HCT116 (cell line): ENCODE data around the gene BICD2. TPM values are rescaled to one million over a fixed set of nuclear protein-coding genes. Genes with fewer than 3 reads are reported as not detected.
A peak's percentile ranks its signal among the peaks of the same experiment; 100 is the strongest.

Experiments
- ATAC-seq: fragments of 200-7000 bp; cut with Tn5 transposase; 2 replicates; pipeline ENCODE4 v1.9.1; 2020; ENCODE audit warnings: mild to moderate bottlenecking, moderate library complexity
- BruUV-seq: library from RNA; stranded (reverse); fragments of 400-500 nt; replicated peaks from 2 replicates; lab custom pipeline; 2021; lab: Mats Ljungman, UMichigan
- CTCF ChIA-PET: fragments of 300-600 bp; sonication (Branson Sonifier 250); formaldehyde crosslinking; loops from one replicate; lab custom pipeline; 2021; ENCODE audit warnings: antibody characterized with exemption; lab: Charles Lee
- POLR2A ChIA-PET: fragments of 300-600, 350-600 bp; sonication (Branson Sonifier 250); formaldehyde crosslinking; loops from one replicate; lab custom pipeline; 2021; ENCODE audit warnings: antibody characterized with exemption; lab: Charles Lee
- RAD21 ChIA-PET, 2 experiments: fragments of 300-600 bp; sonication (Branson Sonifier 250); formaldehyde crosslinking; loops; one replicate each; lab custom pipeline; 2023; ENCODE audit warnings: low total read pairs in 2 of 2; ENCODE audit not compliant: uncharacterized antibody in 2 of 2, unreplicated experiment in 2 of 2, low non-redundant PET in 1 of 2; lab: Charles Lee
- DNase-seq: peaks from one replicate; pipeline ENCODE4 v3.0.0-alpha.2; 2010; ENCODE audit warnings: low read depth, low spot score
- H2AFZ ChIP-seq: fragments of 200-600 bp; shearing (Covaris generic), sonication (generic); 2 replicates; pipeline ENCODE4 v1.6.1; 2017; ENCODE audit warnings: low read depth, mixed run types, mixed read lengths, antibody characterized with exemption, low read length; ENCODE audit not compliant: poor library complexity, severe bottlenecking
- H3K27ac ChIP-seq: 2 replicates; pipeline ENCODE4 v1.5.1; 2012; ENCODE audit warnings: low read depth, low read length
- H3K27me3 ChIP-seq: fragments of 200-600 bp; sonication (generic); 2 replicates; pipeline ENCODE4 v1.6.1; 2016; ENCODE audit warnings: mixed run types, low read length, mixed read lengths; ENCODE audit not compliant: insufficient read depth
- H3K36me3 ChIP-seq, 2 experiments: fragments of 200-500 bp in 1 of 2; fragments of 200-600 bp in 1 of 2; sonication (Bioruptor generic) in 1 of 2; sonication (generic) in 1 of 2; 2 replicates each; pipeline versions ENCODE4 v1.5.1 to v1.6.1; 2014 to 2016; ENCODE audit warnings: low read length in 2 of 2, inconsistent platforms in 1 of 2, mixed read lengths in 1 of 2, mixed run types in 1 of 2; ENCODE audit not compliant: insufficient read depth in 2 of 2, control insufficient read depth in 1 of 2
- H3K4me1 ChIP-seq, 2 experiments: fragments of 200-600 bp in 1 of 2; sonication (generic) in 1 of 2; 2 replicates each; pipeline versions ENCODE4 v1.5.1 to v1.6.1; 2012 to 2017; ENCODE audit warnings: low read length in 2 of 2, inconsistent platforms in 1 of 2, mild to moderate bottlenecking in 1 of 2, mixed read lengths in 1 of 2, mixed run types in 1 of 2, moderate library complexity in 1 of 2; ENCODE audit not compliant: insufficient read depth in 2 of 2, control insufficient read depth in 1 of 2
- H3K4me2 ChIP-seq: fragments of 200-600 bp; sonication (generic); 2 replicates; pipeline ENCODE4 v1.6.1; 2017; ENCODE audit warnings: mixed run types, low read length, mixed read lengths
- H3K4me3 ChIP-seq, 2 experiments: fragments of 200-600 bp in 1 of 2; sonication (generic) in 1 of 2; replicated peaks in 1 of 2; 2 replicates each; pipeline ENCODE4 v1.5.1; 2011 to 2016; ENCODE audit warnings: low read length in 2 of 2, control low read depth in 1 of 2, low read depth in 1 of 2, mild to moderate bottlenecking in 1 of 2, mixed read lengths in 1 of 2, mixed run types in 1 of 2
- H3K79me2 ChIP-seq: fragments of 200-600 bp; sonication (generic); 2 replicates; pipeline ENCODE4 v1.6.1; 2017; ENCODE audit warnings: mild to moderate bottlenecking, mixed run types, low read length, moderate library complexity, mixed read lengths; ENCODE audit not compliant: insufficient read depth
- H3K9ac ChIP-seq: fragments of 200-600 bp; sonication (generic); 2 replicates; pipeline ENCODE4 v1.6.1; 2016; ENCODE audit warnings: low read length, mixed read lengths
- H3K9me2 ChIP-seq: fragments of 200-600 bp; sonication (generic), shearing (Covaris generic); 2 replicates; pipeline ENCODE4 v1.6.1; 2017; ENCODE audit warnings: mixed run types, mild to moderate bottlenecking, moderate library complexity; ENCODE audit not compliant: insufficient read depth
- H3K9me3 ChIP-seq, 2 experiments: fragments of 200-500 bp in 1 of 2; fragments of 200-600 bp in 1 of 2; sonication (Bioruptor generic) in 1 of 2; sonication (generic) in 1 of 2; 2 replicates each; pipeline ENCODE4 v1.6.1; 2014 to 2017; ENCODE audit warnings: low read length in 2 of 2, mixed read lengths in 2 of 2, inconsistent platforms in 1 of 2, low read depth in 1 of 2, mild to moderate bottlenecking in 1 of 2, mixed run types in 1 of 2, moderate library complexity in 1 of 2; ENCODE audit not compliant: control insufficient read depth in 1 of 2, insufficient read depth in 1 of 2
- H4K20me1 ChIP-seq: fragments of 200-600 bp; sonication (generic), shearing (Covaris generic); 2 replicates; pipeline ENCODE4 v1.6.1; 2017; ENCODE audit warnings: mixed run types, mild to moderate bottlenecking, moderate library complexity; ENCODE audit not compliant: insufficient read depth
- ATF3 ChIP-seq: IDR thresholded peaks from 2 replicates; pipeline ENCODE4 v1.6.1; 2012
- CBX3 ChIP-seq: IDR thresholded peaks from 2 replicates; pipeline ENCODE4 v1.6.1; 2012; ENCODE audit warnings: low read depth
- CEBPB ChIP-seq: IDR thresholded peaks from 2 replicates; pipeline ENCODE4 v1.6.1; 2012; ENCODE audit warnings: low read depth
- CTCF ChIP-seq, 3 experiments: fragments of 200-600 bp in 1 of 3; sonication (generic) in 1 of 3; IDR thresholded peaks in 2 of 3; conservative IDR thresholded peaks in 1 of 3; 2 replicates each; pipeline ENCODE4 v1.5.1; 2012 to 2017; ENCODE audit warnings: low read depth in 2 of 3, low read length in 2 of 3, antibody characterized with exemption in 1 of 3, borderline replicate concordance in 1 of 3, control low read depth in 1 of 3, mild to moderate bottlenecking in 1 of 3, mixed read lengths in 1 of 3, mixed run types in 1 of 3, moderate library complexity in 1 of 3; ENCODE audit not compliant: insufficient read depth in 1 of 3
- EGR1 ChIP-seq: IDR thresholded peaks from 2 replicates; pipeline ENCODE4 v1.6.1; 2012; ENCODE audit warnings: low read depth
- ELF1 ChIP-seq: IDR thresholded peaks from 2 replicates; pipeline ENCODE4 v1.6.1; 2012; ENCODE audit warnings: low read depth, borderline replicate concordance
- EZH2 ChIP-seq: fragments of 200-600 bp; sonication (generic); IDR thresholded peaks from 2 replicates; pipeline ENCODE4 v1.6.1; 2017; ENCODE audit warnings: antibody characterized with exemption, mixed run types
- EZH2phosphoT487 ChIP-seq: fragments of 200-600 bp; IDR thresholded peaks from 2 replicates; pipeline ENCODE4 v1.6.1; 2018; ENCODE audit warnings: antibody characterized with exemption, borderline replicate concordance
- FOSL1 ChIP-seq: IDR thresholded peaks from 2 replicates; pipeline ENCODE4 v1.6.1; 2012; ENCODE audit warnings: low read depth
- MAX ChIP-seq: IDR thresholded peaks from 2 replicates; pipeline ENCODE4 v1.6.1; 2012
- POLR2A ChIP-seq: IDR thresholded peaks from 2 replicates; pipeline ENCODE4 v1.7.0; 2011; ENCODE audit warnings: borderline replicate concordance; ENCODE audit not compliant: insufficient read depth, insufficient read length; ENCODE audit errors: extremely low read depth
- RAD21 ChIP-seq: IDR thresholded peaks from 2 replicates; pipeline ENCODE4 v1.6.1; 2012; ENCODE audit warnings: low read depth, mild to moderate bottlenecking
- SIN3A ChIP-seq: IDR thresholded peaks from 2 replicates; pipeline ENCODE4 v1.6.1; 2012; ENCODE audit warnings: low read depth
- SRF ChIP-seq: IDR thresholded peaks from 2 replicates; pipeline ENCODE4 v1.6.1; 2012; ENCODE audit warnings: low read depth
- TCF7L2 ChIP-seq: IDR thresholded peaks from 2 replicates; pipeline ENCODE4 v1.7.0; 2011; ENCODE audit warnings: borderline replicate concordance, inconsistent platforms; ENCODE audit not compliant: insufficient read depth, insufficient read length; ENCODE audit errors: extremely low read depth
- YY1 ChIP-seq: IDR thresholded peaks from 2 replicates; pipeline ENCODE4 v1.6.1; 2011; ENCODE audit warnings: low read length, low read depth, moderate library complexity, mild to moderate bottlenecking; ENCODE audit not compliant: insufficient replicate concordance; ENCODE audit errors: extremely low read depth
- ZFX ChIP-seq: fragments of 450-650 bp; IDR thresholded peaks from 2 replicates; pipeline ENCODE4 v1.6.1; 2017
- intact Hi-C: fragments of 100-400 bp; cut with micrococcal nuclease; formaldehyde crosslinking; loops from 2 replicates; pipeline ENCODE4 v1.10.0; 2022
- total RNA-seq: library from RNA; stranded (reverse); gene quantifications from one replicate; pipeline ENCODE4 v1.2.1, GENCODE V29; 2021; ENCODE audit not compliant: unreplicated experiment

The BICD2 gene
- total RNA-seq, 1 experiment from 2014 or later: 23.4 TPM

GRCh38 chr9:92756792-92757191, 7.8 kb downstream of the BICD2 start:
- Histone ChIP-seq H3K27ac (no peak overlapping the region), H3K4me1 (no peaks in the 10 kb centered on the region), H3K9me3 (peaks cover 0 to 6% of the 10 kb centered on the region in 2 experiments; a peak in 1 of 4 replicates), H2AFZ (no peak overlapping the region), H3K4me2 (no peak overlapping the region), H3K79me2 (peaks cover 82% of the 10 kb centered on the region), H4K20me1 (peaks cover 7% of the 10 kb centered on the region; the same call in 1 of the 2 replicates), H3K36me3 (peaks cover 0 to 4% of the 10 kb centered on the region in 2 experiments; a peak in 1 of 4 replicates), H3K27me3 (no peaks in the 10 kb centered on the region), H3K9ac (no peak overlapping the region), H3K4me3 (no peak overlapping the region), H3K9me2 (no peaks in the 10 kb centered on the region)
- no TSS peak for BruUV-seq
- intact Hi-C loops: no loop called here
- ChIA-PET CTCF (no interaction called here), RAD21 (no interaction called here), POLR2A (no interaction called here)
- no peak for DNase-seq
- TF ChIP-seq MAX: no peak
- no peak for TF ChIP-seq ZFX
- no peak for TF ChIP-seq POLR2A
- no peak for TF ChIP-seq SRF
- TF ChIP-seq CBX3: no peak
- no peak for TF ChIP-seq CEBPB
- TF ChIP-seq ATF3: no peak
- no peak for TF ChIP-seq YY1
- TF ChIP-seq CTCF (IDR thresholded peaks at IDR 0.05 in 2 of 3, conservative IDR thresholded peaks at IDR 0.05 in 1 of 3; ENCODE audit: borderline replicate concordance in 1 of 3, insufficient read depth in 1 of 3, low read depth in 2 of 3, low read length in 2 of 3): no peak
- TF ChIP-seq EZH2: no peak
- TF ChIP-seq FOSL1: no peak
- TF ChIP-seq EZH2phosphoT487: no peak
- TF ChIP-seq ELF1: no peak
- TF ChIP-seq TCF7L2: no peak
- no peak for TF ChIP-seq RAD21
- TF ChIP-seq SIN3A: no peak
- TF ChIP-seq EGR1: no peak
- ATAC-seq: 0 out of 2 replicates have a peak, but pooled peaks have one; percentile 6
